Measurements from ENCODE around the gene MPV17L2. TPM values are rescaled to one million over a fixed set of nuclear protein-coding genes. Genes with fewer than 3 reads are reported as not detected.

Gene MPV17L2
- total RNA-seq, 4 donors from 2014 or later, result 5.2 to 19.7 (median 11.1) TPM

- Histone ChIP-seq H3K4me3 (peak overlapping the region; percentile 80 to 97), H3K4me1 (peaks cover 0 to 12% of the 10 kb centered on the region in 2 donors), H3K27me3 (no peaks in the 10 kb centered on the region), H3K27ac (peak overlapping the region; percentile 77 to 88), H3K9me3 (no peaks in the 10 kb centered on the region), H3K36me3 (no peaks in the 10 kb centered on the region)
- intact Hi-C loops (cut with DNase I; ENCODE audit: low total_unique reads), result no loop called here
- peak in 1 of 2 donors; percentile 34 for DNase-seq
- TF ChIP-seq POLR2A (IDR thresholded peaks at IDR 0.05), result no peak
- TF ChIP-seq CTCF (IDR thresholded peaks at IDR 0.05), result no peak
Measured at GRCh38 chr19:18193388-18194180, 566 bp downstream of the MPV17L2 start.

GRCh38 chr19:18194181-18194530, 1.1 kb downstream of the MPV17L2 start:
- intact Hi-C loops (cut with DNase I; ENCODE audit: low total_unique reads), result no loop called here
- no peaks in the 10 kb centered on the region for H3K36me3 ChIP-seq
- no peak for DNase-seq
- peak overlapping the region; percentile 80 to 97 for H3K4me3 ChIP-seq
- peaks cover 0 to 12% of the 10 kb centered on the region in 2 donors for H3K4me1 ChIP-seq
- TF ChIP-seq CTCF (IDR thresholded peaks at IDR 0.05), result no peak
- TF ChIP-seq POLR2A (IDR thresholded peaks at IDR 0.05), result no peak
- peak overlapping the region in 1 of 2 donors; percentile 63 for H3K27ac ChIP-seq
- no peaks in the 10 kb centered on the region for H3K9me3 ChIP-seq
- no peaks in the 10 kb centered on the region for H3K27me3 ChIP-seq

GRCh38 chr19:18194554-18195238, 1.7 kb downstream of the MPV17L2 start:
- Histone ChIP-seq H3K9me3 (no peaks in the 10 kb centered on the region), H3K27me3 (no peaks in the 10 kb centered on the region), H3K36me3 (no peaks in the 10 kb centered on the region), H3K4me3 (peak overlapping the region in 1 of 2 donors; percentile 6), H3K4me1 (peaks cover 0 to 12% of the 10 kb centered on the region in 2 donors), H3K27ac (peak overlapping the region in 1 of 2 donors; percentile 63)
- TF ChIP-seq CTCF (IDR thresholded peaks at IDR 0.05) (no peak), POLR2A (IDR thresholded peaks at IDR 0.05) (no peak)
- intact Hi-C loops (cut with DNase I; ENCODE audit: low total_unique reads), result no loop called here
- peak; percentile 64 to 74 for DNase-seq

- Histone ChIP-seq H3K27me3 (no peaks in the 10 kb centered on the region), H3K9me3 (no peaks in the 10 kb centered on the region), H3K36me3 (no peaks in the 10 kb centered on the region), H3K27ac (no peak overlapping the region), H3K4me3 (no peak overlapping the region), H3K4me1 (peaks cover 0 to 12% of the 10 kb centered on the region in 2 donors)
- TF ChIP-seq POLR2A (IDR thresholded peaks at IDR 0.05) (no peak), CTCF (IDR thresholded peaks at IDR 0.05) (no peak)
- DNase-seq, result no peak
- intact Hi-C loops (cut with DNase I; ENCODE audit: low total_unique reads), result no loop called here
Measured at GRCh38 chr19:18196511-18196845, 3.5 kb downstream of the MPV17L2 start.

GRCh38 chr19:18197306-18197705, 4.3 kb downstream of the MPV17L2 start:
- peaks cover 0 to 12% of the 10 kb centered on the region in 2 donors for H3K4me1 ChIP-seq
- H3K4me3 ChIP-seq, result no peak overlapping the region
- no peaks in the 10 kb centered on the region for H3K36me3 ChIP-seq
- no peak for DNase-seq
- H3K27me3 ChIP-seq, result no peaks in the 10 kb centered on the region
- no peaks in the 10 kb centered on the region for H3K9me3 ChIP-seq
- no peak overlapping the region for H3K27ac ChIP-seq
- intact Hi-C loops (cut with DNase I; ENCODE audit: low total_unique reads), result no loop called here
- TF ChIP-seq POLR2A (IDR thresholded peaks at IDR 0.05) (no peak), CTCF (IDR thresholded peaks at IDR 0.05) (no peak)

Data from uterus (tissue), 4 donors.